ENCODE data around the gene PADI1.

PADI1 gene

GRCh38 chr1:17198476-17199258 is 6.3 kb upstream of the PADI1 start:
- DNase-seq, result no peak

DNA sequence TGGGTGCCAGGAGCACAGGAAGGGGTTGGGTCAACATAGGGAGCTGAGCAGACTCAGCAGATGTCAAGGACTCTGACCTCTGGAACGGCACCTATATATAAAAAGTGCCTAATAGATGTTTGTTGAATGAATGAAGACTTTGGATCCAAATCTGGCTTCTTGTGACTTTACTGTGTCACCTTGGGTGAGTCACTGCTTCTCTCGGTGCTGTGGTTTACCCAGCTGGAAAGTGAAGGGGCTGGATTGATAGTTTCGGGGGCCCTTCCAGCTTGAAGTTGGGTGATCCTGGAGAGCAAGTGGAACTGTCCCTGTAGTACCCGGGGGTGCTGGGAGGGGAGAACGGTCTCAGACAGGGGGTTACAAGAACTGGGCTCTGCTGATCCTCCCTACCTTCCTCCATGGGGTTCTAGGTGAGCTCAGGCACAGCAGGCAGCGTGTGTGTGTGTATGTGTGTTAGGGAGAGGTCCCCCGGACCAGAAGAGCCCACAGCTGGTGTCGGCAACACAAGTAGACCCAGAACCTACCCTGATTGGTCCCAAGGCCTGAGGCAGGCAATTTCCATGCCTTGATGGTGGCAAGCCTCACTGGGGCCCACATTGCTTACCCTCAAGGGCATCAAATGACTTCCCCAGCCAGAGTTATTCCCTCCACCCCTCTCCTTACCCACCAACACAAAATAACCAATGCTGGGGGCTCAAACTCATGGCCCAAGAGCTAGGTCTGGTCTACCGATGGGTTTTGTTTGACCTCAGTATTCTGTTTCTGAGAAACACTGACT is 5.5 kb upstream of the PADI1 start:
- no peak for DNase-seq

DNA sequence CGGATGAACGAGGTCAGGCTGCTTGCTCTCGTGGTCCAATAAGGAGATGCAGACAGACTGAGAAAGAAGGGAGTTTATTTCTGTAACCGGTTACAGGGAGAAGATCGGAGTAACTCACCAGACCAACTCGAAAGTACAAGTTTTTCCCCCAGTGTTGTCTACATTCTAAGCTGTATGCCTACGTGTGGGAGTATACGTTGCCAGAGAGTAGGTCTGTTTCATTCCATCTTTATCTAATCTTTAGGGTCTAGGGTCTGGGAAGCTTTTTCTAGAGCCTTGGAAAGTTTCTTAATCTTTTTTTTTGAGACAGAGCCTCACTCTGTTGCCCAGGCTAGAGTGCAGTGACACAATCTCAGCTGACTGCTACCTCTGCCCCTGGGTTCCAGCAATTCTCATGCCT is 4.7 kb upstream of the PADI1 start:
- no peak for DNase-seq

DNA sequence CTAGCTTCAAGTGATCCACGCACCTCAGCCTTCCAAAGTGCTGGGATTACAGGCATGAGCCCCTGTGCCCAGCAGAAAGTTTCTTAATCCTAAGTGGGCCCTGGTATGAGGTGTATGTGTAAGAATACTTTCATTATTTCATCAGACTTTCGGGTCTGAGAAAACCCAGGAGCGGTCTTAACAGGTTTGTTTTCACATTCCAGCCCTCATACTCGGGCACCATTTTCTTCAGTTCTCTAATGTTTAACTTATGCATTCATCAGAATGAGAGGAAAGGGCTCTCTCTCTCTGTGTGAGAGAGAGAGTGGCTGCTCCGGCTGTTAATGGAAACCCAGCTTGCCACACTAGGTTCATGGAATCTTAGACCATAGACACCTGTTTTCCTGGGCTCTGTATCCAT is 4.2 kb upstream of the PADI1 start:
- DNase-seq, result no peak

DNA sequence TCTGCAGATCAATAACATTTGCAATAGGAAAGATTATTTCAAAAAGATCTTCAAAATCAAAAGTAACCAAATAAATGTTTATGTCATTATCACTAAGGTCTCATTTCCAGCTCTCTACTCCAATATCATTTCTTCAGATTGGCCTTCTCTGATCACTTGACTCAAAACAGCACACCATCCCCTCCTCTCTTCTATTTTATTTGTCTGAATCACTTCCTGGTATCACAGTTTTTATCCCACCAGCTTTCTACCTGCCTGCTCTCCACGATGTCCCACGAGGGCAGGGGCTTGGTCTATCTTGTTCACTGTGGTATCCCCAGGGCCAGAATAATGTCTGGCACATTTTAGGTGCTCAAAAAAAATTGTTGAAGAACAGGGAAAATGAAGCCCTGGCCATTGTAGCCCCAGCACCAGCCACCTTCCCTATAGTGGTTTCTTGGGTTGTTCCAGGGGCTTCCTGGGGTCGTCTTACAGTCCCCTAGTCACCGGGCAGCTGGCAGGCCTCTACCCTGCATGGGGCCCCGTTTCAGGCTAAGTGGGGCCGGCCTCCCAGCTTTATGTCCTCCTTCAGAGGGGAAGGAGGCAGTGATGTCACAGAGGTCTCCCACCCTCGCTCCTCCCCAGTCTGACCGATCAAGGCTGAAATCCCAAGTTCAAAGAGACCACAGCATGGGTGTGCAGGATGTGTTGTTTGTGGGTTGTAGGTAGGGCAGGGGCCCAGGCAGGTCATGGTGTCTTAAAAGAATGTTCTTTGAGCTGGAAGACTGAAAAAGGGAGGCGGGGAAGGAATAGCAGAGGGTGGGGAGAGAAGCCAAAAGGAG is 3.5 kb upstream of the PADI1 start:
- DNase-seq, result no peak

- no peak for DNase-seq
Observed at GRCh38 chr1:17205652-17206051, 724 bp downstream of the PADI1 start.

- no peak for DNase-seq
Observed at GRCh38 chr1:17206196-17206595, 1.3 kb downstream of the PADI1 start.

- DNase-seq, result no peak
Observed at GRCh38 chr1:17207046-17207445, 2.1 kb downstream of the PADI1 start.

DNA sequence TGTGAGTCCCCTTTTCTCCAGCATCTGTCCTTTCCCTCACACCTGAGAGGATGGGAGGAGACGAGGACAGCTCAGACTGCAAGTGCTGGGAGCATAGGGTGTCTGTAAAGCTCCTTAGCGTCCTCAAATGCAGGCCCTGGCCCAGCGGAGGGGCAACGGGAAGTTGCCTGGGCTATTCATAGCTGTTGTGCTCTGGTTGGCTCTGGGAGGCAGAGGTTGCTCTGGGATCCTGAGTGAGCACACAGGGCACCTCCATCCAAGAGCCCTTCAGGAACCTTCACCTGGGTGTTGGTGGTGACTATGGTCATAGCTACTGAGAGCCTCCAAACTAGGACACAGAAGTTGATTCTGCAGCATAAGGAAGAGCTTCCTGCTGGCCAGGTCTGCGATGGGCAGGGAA is 2.6 kb downstream of the PADI1 start:
- no peak for DNase-seq

- no peak for DNase-seq
Observed at GRCh38 chr1:17207966-17208418, 3.1 kb downstream of the PADI1 start.

GRCh38 chr1:17208546-17208945 is 3.6 kb downstream of the PADI1 start:
- no peak for DNase-seq

- DNase-seq, result no peak
Observed at GRCh38 chr1:17209430-17209829, 4.5 kb downstream of the PADI1 start.

- no peak for DNase-seq
Observed at GRCh38 chr1:17210176-17210575, 5.2 kb downstream of the PADI1 start.

DNA sequence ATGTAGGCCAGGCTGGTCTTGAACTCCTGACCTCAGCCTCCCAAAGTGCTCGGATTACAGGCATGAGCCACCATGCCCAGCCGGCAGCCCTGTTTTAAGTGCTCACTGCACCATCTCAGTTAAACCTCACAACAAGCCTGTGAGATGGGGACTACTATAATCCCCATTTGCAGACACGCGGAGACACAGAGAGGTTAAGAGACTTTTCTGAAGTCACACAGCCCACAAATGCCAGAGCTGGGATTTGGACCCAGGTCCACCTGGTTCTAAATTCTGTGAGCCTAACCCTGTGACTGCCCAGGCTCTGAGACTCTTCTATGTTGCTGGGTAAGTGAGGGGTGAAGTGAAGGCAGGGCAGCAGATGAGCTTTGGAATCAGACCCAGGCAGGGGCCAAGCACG is 6.4 kb downstream of the PADI1 start:
- DNase-seq, result no peak

DNA sequence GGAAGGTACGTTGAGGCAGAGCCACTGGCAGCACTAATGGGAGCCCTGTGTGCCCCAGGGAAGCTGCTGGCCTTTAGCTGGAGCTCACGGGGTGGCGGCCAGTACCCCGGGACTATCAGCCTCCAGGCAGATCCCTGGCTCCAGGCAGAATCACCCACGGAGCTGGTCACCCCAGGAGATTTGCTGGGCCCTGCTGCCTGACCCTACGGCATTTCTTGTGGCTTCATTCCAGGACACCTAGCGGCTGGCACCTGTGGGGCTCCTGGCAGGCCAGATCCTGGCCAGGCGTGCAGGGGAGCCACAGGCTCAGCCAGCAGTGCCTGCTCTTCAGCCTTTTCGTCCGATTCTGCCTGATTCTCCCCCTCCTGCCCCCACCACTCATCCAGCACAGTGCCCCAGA is 7.1 kb downstream of the PADI1 start:
- DNase-seq, result no peak

GRCh38 chr1:17212487-17213121 is 7.7 kb downstream of the PADI1 start:
- DNase-seq, result no peak

DNA sequence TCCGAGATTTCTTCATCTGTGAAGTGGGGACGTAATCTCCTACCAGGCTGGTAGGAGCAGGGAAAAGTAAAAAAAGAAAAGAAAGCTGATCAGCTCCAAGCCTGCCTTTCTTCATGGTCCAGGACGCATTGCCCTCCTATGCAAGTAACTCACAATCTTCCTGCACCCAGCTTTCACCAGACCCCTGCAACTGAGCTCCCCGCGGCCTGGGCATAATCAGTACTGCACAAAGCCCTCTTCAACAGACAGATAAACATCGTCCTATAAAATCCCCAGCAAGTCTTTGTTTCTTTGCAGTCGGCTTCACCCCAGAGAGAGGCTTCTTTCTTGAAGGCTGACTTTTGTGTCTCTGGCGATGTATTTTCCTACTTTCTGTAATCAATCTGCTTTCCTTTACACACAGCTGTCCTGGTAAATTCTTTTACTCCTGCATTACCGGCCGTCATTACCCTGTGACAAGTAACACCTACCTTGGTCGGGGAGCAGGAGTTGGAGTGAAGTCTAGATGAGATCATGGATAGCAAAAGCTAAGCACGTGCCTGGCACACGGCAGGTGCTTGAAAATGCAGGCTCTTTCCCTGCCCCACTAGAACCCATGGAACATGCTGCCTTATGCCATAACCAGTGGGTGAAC is 8.3 kb downstream of the PADI1 start:
- no peak for DNase-seq

- no peak for DNase-seq
Observed at GRCh38 chr1:17213782-17214148, 8.8 kb downstream of the PADI1 start.

- DNase-seq, result no peak
Observed at GRCh38 chr1:17214876-17215544, 10.1 kb downstream of the PADI1 start.

- no peak for DNase-seq
Observed at GRCh38 chr1:17215545-17215890, 10.6 kb downstream of the PADI1 start.

DNA sequence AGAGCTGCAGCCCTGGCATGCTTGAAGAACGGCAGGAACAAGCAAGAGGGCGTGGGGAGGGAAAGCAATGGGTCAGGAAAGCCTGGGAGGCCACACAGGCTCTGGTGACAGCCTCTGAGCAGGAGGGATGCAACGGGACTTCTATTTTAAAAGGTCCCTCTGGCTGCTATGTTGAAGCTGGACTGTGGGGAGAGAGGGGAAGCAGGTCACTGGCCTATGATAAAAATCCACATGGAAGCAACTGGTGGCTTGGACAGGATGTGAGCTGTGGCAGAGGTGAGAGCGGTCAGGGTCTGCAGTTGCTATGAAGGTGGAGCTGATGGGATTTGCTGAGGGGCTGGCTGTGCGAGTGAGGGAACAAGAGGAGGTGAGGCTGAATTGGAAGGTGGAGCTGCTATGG is 11.2 kb downstream of the PADI1 start:
- no peak for DNase-seq

DNA sequence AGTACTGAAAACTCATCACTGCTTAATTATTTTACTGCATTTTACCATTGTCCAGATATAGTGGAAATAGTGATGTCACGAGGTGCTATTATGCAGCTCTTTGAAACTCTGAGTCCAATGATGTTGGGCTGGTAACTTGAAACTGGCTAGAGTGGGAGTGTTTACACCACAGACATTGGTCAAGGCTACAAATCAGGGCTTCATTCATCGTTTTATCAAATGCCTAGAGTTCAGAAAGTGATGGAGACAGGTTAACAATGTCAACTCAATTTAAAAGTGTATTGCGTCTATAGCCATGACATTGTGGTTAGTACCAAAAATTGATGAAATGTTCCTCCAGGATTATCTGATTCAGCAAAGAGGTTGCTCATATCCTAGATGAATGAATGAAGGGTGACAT is 12.7 kb downstream of the PADI1 start:
- DNase-seq, result no peak
